K562 (cell line): ENCODE results near the gene EPHA10. TPM values are rescaled to one million over a fixed set of nuclear protein-coding genes. Genes with fewer than 3 reads are reported as not detected.

Source experiments
- ATF7 ChIP-seq: fragments of 450-650 bp; IDR thresholded peaks from 2 replicates; pipeline ENCODE4 v1.7.1; 2014; ENCODE audit warnings: mild to moderate bottlenecking, moderate library complexity
- CHAMP1 ChIP-seq: fragments of 450-650 bp; IDR thresholded peaks from 2 replicates; pipeline ENCODE4 v1.6.1; 2016; ENCODE audit warnings: mild to moderate bottlenecking
- CREB1 ChIP-seq, 2 experiments: sonication (generic) in 1 of 2; formaldehyde crosslinking in 1 of 2; IDR thresholded peaks; 2 replicates each; pipeline versions ENCODE4 v1.6.1 to v1.8.0; 2012 to 2022; ENCODE audit warnings: inconsistent platforms in 1 of 2, mild to moderate bottlenecking in 1 of 2, missing genetic modification reagents in 1 of 2, moderate library complexity in 1 of 2
- ELF4 ChIP-seq: fragments of 450-650 bp; formaldehyde crosslinking; IDR thresholded peaks from 2 replicates; pipeline ENCODE4 v1.4.0; 2022; ENCODE audit warnings: missing genetic modification characterization
- KDM1A ChIP-seq, 2 experiments: fragments of 450-650 bp; IDR thresholded peaks; 2 replicates each; pipeline ENCODE4 v1.6.1; 2016; ENCODE audit warnings: mild to moderate bottlenecking in 2 of 2
- MXI1 ChIP-seq: IDR thresholded peaks from 2 replicates; pipeline ENCODE4 v1.6.1; 2011; ENCODE audit warnings: low read depth, mild to moderate bottlenecking, improper control_type of control experiment, low read length
- NCOA1 ChIP-seq: fragments of 450-650 bp; IDR thresholded peaks from 2 replicates; pipeline ENCODE4 v1.6.1; 2016; ENCODE audit warnings: low read depth
- NR0B1 ChIP-seq: fragments of 450-650 bp; IDR thresholded peaks from one replicate; pipeline ENCODE4 v1.6.1; 2018; ENCODE audit warnings: mild to moderate bottlenecking, moderate library complexity; ENCODE audit not compliant: partially characterized antibody
- NR1H2 ChIP-seq: sonication (generic); formaldehyde crosslinking; IDR thresholded peaks from 2 replicates; pipeline ENCODE4 v1.4.0; 2020; ENCODE audit warnings: mild to moderate bottlenecking, missing genetic modification reagents
- ZBTB33 ChIP-seq: sonication (generic); formaldehyde crosslinking; IDR thresholded peaks from 2 replicates; pipeline ENCODE4 v1.8.1; 2023; ENCODE audit warnings: mild to moderate bottlenecking, missing genetic modification reagents
- ZNF436 ChIP-seq: fragments of 250-450, 450-650 bp; sonication (Bioruptor Pico); formaldehyde crosslinking; IDR thresholded peaks from 2 replicates; pipeline ENCODE4 v1.7.0; 2020; ENCODE audit warnings: mild to moderate bottlenecking
- ZNF740 ChIP-seq, 3 experiments: fragments of 200-800 bp in 1 of 3; sonication (Bioruptor generic) in 1 of 3; sonication (generic) in 1 of 3; formaldehyde crosslinking in 1 of 3; IDR thresholded peaks; 2 replicates each; pipeline versions ENCODE4 v1.6.1 to v1.8.0; 2016 to 2022; ENCODE audit warnings: mild to moderate bottlenecking in 2 of 3, missing compliant biosample characterization in 2 of 3, missing genetic modification characterization in 2 of 3, missing genetic modification reagents in 1 of 3
- polyA plus RNA-seq, 8 experiments: library from polyadenylated mRNA; depleted of rRNA in 4 of 8; stranded (reverse) in 5 of 8; unstranded in 3 of 8; fragments of >200 nt; fragmentation: Nextera tagmentation in 2 of 8; fragmentation: Illumina TruSeq in 1 of 8; extraction: Ambion mirVana in 2 of 8; extraction: Trizol in 1 of 8; gene quantifications; 2 replicates each; pipeline versions ENCODE4 v1.2.1 to v1.2.3, GENCODE V29; 2011 to 2014; ENCODE audit warnings: inconsistent platforms in 1 of 8, missing spikeins in 1 of 8
- total RNA-seq, 7 experiments: library from RNA; depleted of rRNA in 6 of 7; stranded (reverse); fragments of >200 nt in 6 of 7; fragmentation: Illumina TruSeq in 2 of 7; extraction: Trizol in 2 of 7; gene quantifications; 2 replicates each; pipeline versions ENCODE4 v1.2.1 to v1.2.3, GENCODE V29; 2011 to 2021; ENCODE audit warnings: low replicate concordance in 1 of 7

The EPHA10 gene
- total and polyA plus RNA-seq, 9 of the 15 experiments (the other 6 are each of a cell fraction or from before 2014, with no cell fraction given), result 0.03 TPM; not detected in 8

- TF ChIP-seq NR0B1 (no peak), NR1H2 (CRISPR knock-in tag) (no peak), ATF7 (no peak), KDM1A (IDR thresholded peaks at IDR 0.05) (no peak), ZNF740 (CRISPR knock-in tag; IDR thresholded peaks at IDR 0.05) (no peak), ZNF740 (tag; IDR thresholded peaks at IDR 0.05) (no peak), CREB1 (IDR thresholded peaks at IDR 0.05) (no peak), CREB1 (CRISPR knock-in tag; IDR thresholded peaks at IDR 0.05) (peak; percentile 42; the same call in 1 of the 2 replicates), ELF4 (CRISPR knock-in tag) (no peak), ZNF436 (CRISPR knock-in tag) (no peak), CHAMP1 (no peak), MXI1 (no peak), ZBTB33 (no peak), NCOA1 (no peak)
Observed at GRCh38 chr1:37811027-37811655, 46.2 kb upstream of the EPHA10 start (continued).
